PC-3 (cell line): ENCODE data around the gene ARHGAP32. TPM values are rescaled to one million over a fixed set of nuclear protein-coding genes. Genes with fewer than 3 reads are reported as not detected.

Source experiments
- ATAC-seq: fragments of 200-7000 bp; cut with Tn5 transposase; 2 replicates; pipeline ENCODE4 v1.9.1; 2020; ENCODE audit warnings: mild to moderate bottlenecking, moderate library complexity
- BruUV-seq: library from RNA; stranded (reverse); fragments of 400-500 nt; replicated peaks from 2 replicates; lab custom pipeline; 2021; lab: Mats Ljungman, UMichigan
- CTCF ChIA-PET: fragments of 300-600 bp; sonication (Branson Sonifier 250); formaldehyde crosslinking; loops from one replicate; lab custom pipeline; 2022; ENCODE audit warnings: antibody characterized with exemption; lab: Charles Lee
- POLR2A ChIA-PET: fragments of 300-600 bp; sonication (Branson Sonifier 250); formaldehyde crosslinking; loops from one replicate; lab custom pipeline; 2022; ENCODE audit warnings: antibody characterized with exemption; ENCODE audit not compliant: unreplicated experiment; lab: Charles Lee
- DNase-seq: peaks from one replicate; pipeline ENCODE4 v3.0.0-alpha.2; 2015
- H2AFZ ChIP-seq: fragments of 300-600 bp; sonication (generic); 2 replicates; pipeline ENCODE4 v1.6.0; 2016; ENCODE audit warnings: antibody characterized with exemption, low read length
- H3F3A ChIP-seq: fragments of 300-600 bp; sonication (generic); one replicate; pipeline ENCODE4 v1.6.0; 2017; ENCODE audit warnings: antibody characterized with exemption, low read length, control low read depth, mild to moderate bottlenecking; ENCODE audit not compliant: unreplicated experiment
- H3K27ac ChIP-seq: fragments of 300-600 bp; sonication (generic); 2 replicates; pipeline ENCODE4 v1.5.1; 2016; ENCODE audit warnings: mild to moderate bottlenecking, low read length
- H3K27me3 ChIP-seq: fragments of 300-600 bp; sonication (generic); 2 replicates; pipeline ENCODE4 v1.6.1; 2016; ENCODE audit warnings: low read length, mixed read lengths
- H3K36me3 ChIP-seq: fragments of 300-600 bp; sonication (generic); 2 replicates; pipeline ENCODE4 v1.6.1; 2016; ENCODE audit warnings: low read depth, mixed run types, low read length, mixed read lengths
- H3K4me1 ChIP-seq: fragments of 300-600 bp; sonication (generic); 2 replicates; pipeline ENCODE4 v1.5.1; 2016; ENCODE audit warnings: low read length; ENCODE audit not compliant: insufficient read depth
- H3K4me2 ChIP-seq: fragments of 300-600 bp; sonication (generic); 2 replicates; pipeline ENCODE4 v1.6.0; 2016; ENCODE audit warnings: low read length
- H3K4me3 ChIP-seq: fragments of 300-600 bp; sonication (generic); 2 replicates; pipeline ENCODE4 v1.5.1; 2016; ENCODE audit warnings: mild to moderate bottlenecking, low read length, mixed read lengths
- H3K79me2 ChIP-seq: fragments of 300-600 bp; sonication (generic); 2 replicates; pipeline ENCODE4 v1.6.1; 2017; ENCODE audit warnings: low read length, mixed read lengths
- H3K9ac ChIP-seq: fragments of 300-600 bp; sonication (generic); 2 replicates; pipeline ENCODE4 v1.6.0; 2016; ENCODE audit warnings: mild to moderate bottlenecking, low read length
- H3K9me2 ChIP-seq: fragments of 300-600 bp; sonication (generic); replicated peaks from 2 replicates; pipeline ENCODE4 v1.6.1; 2016; ENCODE audit warnings: mixed run types, low read length, mixed read lengths
- H3K9me3 ChIP-seq: fragments of 300-600 bp; sonication (generic); 2 replicates; pipeline ENCODE4 v1.6.1; 2016; ENCODE audit warnings: low read length, mixed read lengths
- H4K20me1 ChIP-seq: fragments of 300-600 bp; sonication (generic); 2 replicates; pipeline ENCODE4 v1.6.1; 2016; ENCODE audit warnings: low read length, mixed read lengths
- CTCF ChIP-seq: fragments of 300-600 bp; sonication (generic); conservative IDR thresholded peaks from 2 replicates; pipeline ENCODE4 v1.5.1; 2017; ENCODE audit warnings: antibody characterized with exemption, low read depth, mild to moderate bottlenecking, low read length
- EZH2 ChIP-seq: fragments of 300-600 bp; sonication (generic); IDR thresholded peaks from one replicate; pipeline ENCODE4 v1.6.1; 2017; ENCODE audit warnings: antibody characterized with exemption, mild to moderate bottlenecking, low read length; ENCODE audit not compliant: unreplicated experiment
- EZH2phosphoT487 ChIP-seq: fragments of 300-600 bp; sonication (generic); IDR thresholded peaks from 2 replicates; pipeline ENCODE4 v1.6.1; 2018; ENCODE audit warnings: mild to moderate bottlenecking, antibody characterized with exemption, low read length, borderline replicate concordance
- intact Hi-C: fragments of 100-400 bp; cut with micrococcal nuclease; formaldehyde crosslinking; loops from 2 replicates; pipeline ENCODE4 v1.9.0; 2023
- total RNA-seq: library from RNA; depleted of rRNA; stranded (reverse); fragments of >200 nt; gene quantifications from 2 replicates; pipeline ENCODE4 v1.2.3, GENCODE V29; 2014

The ARHGAP32 gene
- total RNA-seq, 1 experiment from 2014 or later: 13.7 TPM

GRCh38 chr11:128963744-128964325 is 228.3 kb downstream of the ARHGAP32 start:
- BruUV-seq: no TSS peak
- peaks cover 3% of the 10 kb centered on the region; the same call in 1 of the 2 replicates for H3K36me3 ChIP-seq
- intact Hi-C loops: no loop called here
- POLR2A ChIA-PET: no interaction called here
- H3K4me2 ChIP-seq: no peak overlapping the region
- no peaks in the 10 kb centered on the region for H3K9me2 ChIP-seq
- DNase-seq (no peak), ATAC-seq (no peak)
- no peaks in the 10 kb centered on the region for H3K4me1 ChIP-seq
- H3K27me3 ChIP-seq: no peaks in the 10 kb centered on the region
- H3K9ac ChIP-seq: no peak overlapping the region
- no peak overlapping the region for H3K27ac ChIP-seq
- H3K9me3 ChIP-seq: no peaks in the 10 kb centered on the region
- H4K20me1 ChIP-seq: no peaks in the 10 kb centered on the region
- no peaks in the 10 kb centered on the region for H3K79me2 ChIP-seq
- H3K4me3 ChIP-seq: no peak overlapping the region
- no peak for TF ChIP-seq EZH2phosphoT487
- TF ChIP-seq EZH2: no peak
- no peak for TF ChIP-seq CTCF
- no peaks in the 10 kb centered on the region for H3F3A ChIP-seq
- CTCF ChIA-PET: no interaction called here
- H2AFZ ChIP-seq: no peak overlapping the region

GRCh38 chr11:128962896-128963295 is 229.2 kb downstream of the ARHGAP32 start:
- intact Hi-C loops: no loop called here
- H3K4me2 ChIP-seq: no peak overlapping the region
- DNase-seq: no peak
- H3K9ac ChIP-seq: no peak overlapping the region
- no peak for ATAC-seq
- ChIA-PET POLR2A (no interaction called here), CTCF (no interaction called here)
- no peak overlapping the region for H3K27ac ChIP-seq
- H4K20me1 ChIP-seq: no peaks in the 10 kb centered on the region
- no peaks in the 10 kb centered on the region for H3K27me3 ChIP-seq
- H3F3A ChIP-seq: no peaks in the 10 kb centered on the region
- H3K9me3 ChIP-seq: no peaks in the 10 kb centered on the region
- BruUV-seq: no TSS peak
- no peaks in the 10 kb centered on the region for H3K36me3 ChIP-seq
- H3K9me2 ChIP-seq: no peaks in the 10 kb centered on the region
- no peaks in the 10 kb centered on the region for H3K79me2 ChIP-seq
- H3K4me3 ChIP-seq: no peak overlapping the region
- H2AFZ ChIP-seq: no peak overlapping the region
- TF ChIP-seq CTCF: no peak
- TF ChIP-seq EZH2phosphoT487: no peak
- no peak for TF ChIP-seq EZH2
- H3K4me1 ChIP-seq: no peaks in the 10 kb centered on the region

- Histone ChIP-seq H3K27me3 (no peaks in the 10 kb centered on the region), H3K36me3 (no peaks in the 10 kb centered on the region), H3K79me2 (no peaks in the 10 kb centered on the region), H3K9me2 (no peaks in the 10 kb centered on the region), H4K20me1 (no peaks in the 10 kb centered on the region), H3K4me1 (no peaks in the 10 kb centered on the region), H3F3A (no peaks in the 10 kb centered on the region), H3K9me3 (no peaks in the 10 kb centered on the region), H3K4me3 (no peak overlapping the region), H3K27ac (no peak overlapping the region), H3K4me2 (no peak overlapping the region), H2AFZ (no peak overlapping the region), H3K9ac (no peak overlapping the region)
- DNase-seq: no peak
- POLR2A ChIA-PET: no interaction called here
- BruUV-seq: no TSS peak
- CTCF ChIA-PET: no interaction called here
- intact Hi-C loops: no loop called here
- ATAC-seq: no peak
- TF ChIP-seq EZH2: no peak
Measured at GRCh38 chr11:128961645-128962044, 230.5 kb downstream of the ARHGAP32 start.
